Measurements from ENCODE around the gene ITIH1. TPM values are rescaled to one million over a fixed set of nuclear protein-coding genes. Genes with fewer than 3 reads are reported as not detected.
A peak's percentile ranks its signal among the peaks of the same experiment; 100 is the strongest.

ITIH1 gene
- total and polyA plus RNA-seq, 4 donors, result 0.11 to 0.50 (median 0.35) TPM

- H3K4me1 ChIP-seq (ENCODE audit: control insufficient read depth in 5 of 5, insufficient read depth in 5 of 5, low read length in 5 of 5), result no peaks in the 10 kb centered on the region
- H3K36me3 ChIP-seq (ENCODE audit: control insufficient read depth in 4 of 4, insufficient read depth in 4 of 4, low read length in 4 of 4), result no peaks in the 10 kb centered on the region
- no peak overlapping the region for H3K4me3 ChIP-seq
- 46 to 54% methylated on average over 7 of the region's 7 CpGs for WGBS, 2 donors
- H3K9me3 ChIP-seq (ENCODE audit: control insufficient read depth in 4 of 4, insufficient read depth in 3 of 4, low read length in 3 of 4), result no peaks in the 10 kb centered on the region
- peak in 2 of 3 donors; percentile 21 to 34 for DNase-seq
- no peak overlapping the region for H3K9ac ChIP-seq (ENCODE audit: insufficient read depth in 1 of 2, low read length in 2 of 2)
- no peaks in the 10 kb centered on the region for H3K27me3 ChIP-seq (ENCODE audit: control insufficient read depth in 3 of 3, insufficient read depth in 3 of 3, low read length in 2 of 3)
- TF ChIP-seq, protein P1, sequence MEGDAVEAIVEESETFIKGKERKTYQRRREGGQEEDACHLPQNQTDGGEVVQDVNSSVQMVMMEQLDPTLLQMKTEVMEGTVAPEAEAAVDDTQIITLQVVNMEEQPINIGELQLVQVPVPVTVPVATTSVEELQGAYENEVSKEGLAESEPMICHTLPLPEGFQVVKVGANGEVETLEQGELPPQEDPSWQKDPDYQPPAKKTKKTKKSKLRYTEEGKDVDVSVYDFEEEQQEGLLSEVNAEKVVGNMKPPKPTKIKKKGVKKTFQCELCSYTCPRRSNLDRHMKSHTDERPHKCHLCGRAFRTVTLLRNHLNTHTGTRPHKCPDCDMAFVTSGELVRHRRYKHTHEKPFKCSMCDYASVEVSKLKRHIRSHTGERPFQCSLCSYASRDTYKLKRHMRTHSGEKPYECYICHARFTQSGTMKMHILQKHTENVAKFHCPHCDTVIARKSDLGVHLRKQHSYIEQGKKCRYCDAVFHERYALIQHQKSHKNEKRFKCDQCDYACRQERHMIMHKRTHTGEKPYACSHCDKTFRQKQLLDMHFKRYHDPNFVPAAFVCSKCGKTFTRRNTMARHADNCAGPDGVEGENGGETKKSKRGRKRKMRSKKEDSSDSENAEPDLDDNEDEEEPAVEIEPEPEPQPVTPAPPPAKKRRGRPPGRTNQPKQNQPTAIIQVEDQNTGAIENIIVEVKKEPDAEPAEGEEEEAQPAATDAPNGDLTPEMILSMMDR (IDR thresholded peaks at IDR 0.05; ENCODE audit: control extremely low read depth, extremely low read depth), result no peak
- H3K27ac ChIP-seq (ENCODE audit: low read depth in 1 of 2, low read length in 1 of 2), result no peak overlapping the region
- no peak for ATAC-seq (ENCODE audit: insufficient read depth, low FRiP score)
Measured at GRCh38 chr3:52809662-52810377, 32.4 kb downstream of the ITIH1 start.

GRCh38 chr3:52810923-52811322, 33.5 kb downstream of the ITIH1 start:
- no peak for DNase-seq
- no peak overlapping the region for H3K9ac ChIP-seq (ENCODE audit: insufficient read depth in 1 of 2, low read length in 2 of 2)
- TF ChIP-seq, protein P1 (IDR thresholded peaks at IDR 0.05; ENCODE audit: control extremely low read depth, extremely low read depth), result no peak
- WGBS, 2 donors, result 91 to 92% methylated on average over 11 of the region's 11 CpGs
- no peaks in the 10 kb centered on the region for H3K9me3 ChIP-seq (ENCODE audit: control insufficient read depth in 4 of 4, insufficient read depth in 3 of 4, low read length in 3 of 4)
- no peaks in the 10 kb centered on the region for H3K27me3 ChIP-seq (ENCODE audit: control insufficient read depth in 3 of 3, insufficient read depth in 3 of 3, low read length in 2 of 3)
- no peak overlapping the region for H3K4me3 ChIP-seq
- H3K4me1 ChIP-seq (ENCODE audit: control insufficient read depth in 5 of 5, insufficient read depth in 5 of 5, low read length in 5 of 5), result no peaks in the 10 kb centered on the region
- no peak for ATAC-seq (ENCODE audit: insufficient read depth, low FRiP score)
- no peak overlapping the region for H3K27ac ChIP-seq (ENCODE audit: low read depth in 1 of 2, low read length in 1 of 2)
- no peaks in the 10 kb centered on the region for H3K36me3 ChIP-seq (ENCODE audit: control insufficient read depth in 4 of 4, insufficient read depth in 4 of 4, low read length in 4 of 4)

DNA sequence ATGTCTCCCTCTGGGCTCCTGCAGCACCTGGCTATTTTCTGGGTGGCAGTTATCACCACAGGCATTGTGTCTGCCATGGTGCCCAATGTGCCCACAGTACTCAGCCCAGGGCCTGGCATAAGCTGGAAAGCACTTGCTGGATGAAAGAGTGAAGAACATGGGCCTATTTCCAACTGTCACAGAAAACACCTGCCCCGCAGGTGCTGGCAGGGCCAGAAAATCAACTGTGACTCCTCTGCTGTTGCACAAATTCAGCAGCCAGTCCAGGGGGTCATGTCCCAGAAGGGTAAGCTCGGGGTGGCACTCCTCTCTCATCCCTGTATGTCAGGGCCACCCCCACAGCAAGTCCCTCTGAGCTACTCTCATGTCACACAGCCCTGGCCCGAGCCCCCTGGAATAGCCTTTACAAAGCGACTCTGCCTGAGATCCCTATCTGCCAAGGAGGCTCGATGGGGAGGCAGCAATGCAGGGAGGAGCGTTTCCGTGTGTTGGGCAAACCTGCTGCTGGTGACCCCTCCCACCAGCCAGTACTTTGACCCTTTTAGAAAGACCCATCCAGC, 34.1 kb downstream of the ITIH1 start:
- Histone ChIP-seq H3K27me3 (ENCODE audit: control insufficient read depth in 3 of 3, insufficient read depth in 3 of 3, low read length in 2 of 3) (no peaks in the 10 kb centered on the region), H3K4me1 (ENCODE audit: control insufficient read depth in 5 of 5, insufficient read depth in 5 of 5, low read length in 5 of 5) (no peaks in the 10 kb centered on the region), H3K36me3 (ENCODE audit: control insufficient read depth in 4 of 4, insufficient read depth in 4 of 4, low read length in 4 of 4) (no peaks in the 10 kb centered on the region), H3K9ac (ENCODE audit: insufficient read depth in 1 of 2, low read length in 2 of 2) (no peak overlapping the region), H3K9me3 (ENCODE audit: control insufficient read depth in 4 of 4, insufficient read depth in 3 of 4, low read length in 3 of 4) (no peaks in the 10 kb centered on the region), H3K4me3 (no peak overlapping the region), H3K27ac (ENCODE audit: low read depth in 1 of 2, low read length in 1 of 2) (no peak overlapping the region)
- no peak for ATAC-seq (ENCODE audit: insufficient read depth, low FRiP score)
- TF ChIP-seq, protein P1 (IDR thresholded peaks at IDR 0.05; ENCODE audit: control extremely low read depth, extremely low read depth), result no peak
- DNase-seq, result no peak
- WGBS, 2 donors, result 84 to 87% methylated on average over 7 of the region's 7 CpGs
